CD14-positive monocyte (primary cell): ENCODE data around the gene RAB27B. TPM values are rescaled to one million over a fixed set of nuclear protein-coding genes. Genes with fewer than 3 reads are reported as not detected.

Experiments used
- DNase-seq, 3 donors: peaks; one replicate each; pipeline ENCODE4 v3.0.0-alpha.2; 2011 to 2022
- H2AFZ ChIP-seq: 2 replicates; pipeline ENCODE4 v1.6.0; 2012; ENCODE audit warnings: mild to moderate bottlenecking, low read depth, low read length, inconsistent platforms; ENCODE audit not compliant: insufficient read depth, poor library complexity, severe bottlenecking
- H3K27ac ChIP-seq, 2 donors: 1 replicate in 1 of 2; 2 replicates in 1 of 2; pipeline ENCODE4 v1.5.1; 2012 to 2013; ENCODE audit warnings: low read length in 2 of 2, control low read depth in 1 of 2, inconsistent platforms in 1 of 2, low read depth in 1 of 2, mild to moderate bottlenecking in 1 of 2
- H3K27me3 ChIP-seq, 2 donors: one replicate each; pipeline versions ENCODE4 v1.6.0 to v1.6.1; 2011 to 2013; ENCODE audit warnings: low read length in 2 of 2; ENCODE audit not compliant: control insufficient read depth in 2 of 2, insufficient read depth in 2 of 2
- H3K36me3 ChIP-seq, 2 donors: replicated peaks in 1 of 2; 1 replicate in 1 of 2; 2 replicates in 1 of 2; pipeline versions ENCODE4 v1.5.1 to v1.6.1; 2012 to 2013; ENCODE audit warnings: low read length in 2 of 2, control low read depth in 1 of 2, inconsistent platforms in 1 of 2, mild to moderate bottlenecking in 1 of 2; ENCODE audit not compliant: insufficient read depth in 2 of 2, control insufficient read depth in 1 of 2
- H3K4me1 ChIP-seq, 2 donors: 1 replicate in 1 of 2; 2 replicates in 1 of 2; pipeline versions ENCODE4 v1.5.1 to v1.6.1; 2012 to 2013; ENCODE audit warnings: low read length in 2 of 2, control low read depth in 1 of 2, inconsistent platforms in 1 of 2, mild to moderate bottlenecking in 1 of 2, moderate library complexity in 1 of 2; ENCODE audit not compliant: insufficient read depth in 2 of 2, control insufficient read depth in 1 of 2
- H3K4me2 ChIP-seq: replicated peaks from 2 replicates; pipeline ENCODE3; 2012; ENCODE audit warnings: low read length, moderate library complexity, mild to moderate bottlenecking; ENCODE audit not compliant: poor library complexity, severe bottlenecking; ENCODE audit errors: extremely low read depth
- H3K4me3 ChIP-seq, 3 experiments: fragments of 200-600 bp in 1 of 3; sonication (generic) in 1 of 3; replicated peaks in 1 of 3; 1 replicate in 2 of 3; 2 replicates in 1 of 3; pipeline ENCODE4 v1.5.1; 2011 to 2013; ENCODE audit warnings: low read length in 3 of 3, mild to moderate bottlenecking in 3 of 3, control low read depth in 2 of 3, low read depth in 2 of 3, inconsistent platforms in 1 of 3, moderate library complexity in 1 of 3
- H3K79me2 ChIP-seq: 2 replicates; pipeline ENCODE4 v1.6.0; 2012; ENCODE audit warnings: mild to moderate bottlenecking, control low read depth, inconsistent platforms, low read length, moderate library complexity; ENCODE audit not compliant: insufficient read depth
- H3K9ac ChIP-seq: 2 replicates; pipeline ENCODE4 v1.6.0; 2017; ENCODE audit warnings: low read length, mild to moderate bottlenecking; ENCODE audit not compliant: insufficient read depth, poor library complexity, severe bottlenecking
- H3K9me3 ChIP-seq, 2 donors: replicated peaks in 1 of 2; 1 replicate in 1 of 2; 2 replicates in 1 of 2; pipeline versions ENCODE4 v1.5.1 to v1.6.1; 2012 to 2013; ENCODE audit warnings: low read length in 2 of 2, control low read depth in 1 of 2; ENCODE audit not compliant: control insufficient read depth in 1 of 2, insufficient read depth in 1 of 2
- H4K20me1 ChIP-seq: 2 replicates; pipeline ENCODE4 v1.6.0; 2012; ENCODE audit warnings: mild to moderate bottlenecking, low read length, control low read depth, moderate library complexity; ENCODE audit not compliant: insufficient read depth
- H3K27ac Mint-ChIP-seq, 7 donors: one replicate each; pipeline ENCODE4 v1.8.0; 2020; ENCODE audit warnings: mild to moderate bottlenecking in 7 of 7, mixed read lengths in 7 of 7, moderate library complexity in 6 of 7, inconsistent platforms in 2 of 7
- H3K27me3 Mint-ChIP-seq, 3 donors: one replicate each; pipeline ENCODE4 v1.8.0; 2021 to 2022; ENCODE audit warnings: low read depth in 3 of 3, mild to moderate bottlenecking in 3 of 3, mixed read lengths in 3 of 3, moderate library complexity in 3 of 3, inconsistent platforms in 1 of 3
- H3K36me3 Mint-ChIP-seq, 2 donors: one replicate each; pipeline ENCODE4 v1.8.0; 2020; ENCODE audit warnings: mixed read lengths in 2 of 2, inconsistent platforms in 1 of 2, mild to moderate bottlenecking in 1 of 2
- H3K4me1 Mint-ChIP-seq: one replicate; pipeline ENCODE4 v1.8.0; 2020; ENCODE audit warnings: mild to moderate bottlenecking, mixed read lengths
- H3K4me3 Mint-ChIP-seq, 2 donors: one replicate each; pipeline ENCODE4 v1.8.0; 2020; ENCODE audit warnings: mild to moderate bottlenecking in 2 of 2, mixed read lengths in 2 of 2, moderate library complexity in 1 of 2
- H3K9me3 Mint-ChIP-seq, 7 donors: one replicate each; pipeline ENCODE4 v1.8.0; 2020 to 2022; ENCODE audit warnings: mixed read lengths in 7 of 7, mild to moderate bottlenecking in 6 of 7, moderate library complexity in 6 of 7, inconsistent platforms in 2 of 7
- CTCF ChIP-seq: fragments of 200-600 bp; IDR thresholded peaks from one replicate; pipeline ENCODE4 v1.8.0; 2022; ENCODE audit warnings: antibody characterized with exemption, mild to moderate bottlenecking
- WGBS: methylation state at CpG from one replicate; pipeline ENCODE4 v1.1.5; 2013; ENCODE audit warnings: missing lambda C conversion rate; ENCODE audit not compliant: insufficient coverage; 5-methylcytosine and 5-hydroxymethylcytosine counted together
- intact Hi-C, 2 donors: fragments of 100-400 bp; cut with micrococcal nuclease; formaldehyde crosslinking; loops; one replicate each; pipeline versions ENCODE4 v1.15.0 to v1.15.1; 2023
- polyA plus RNA-seq, 3 donors: library from polyadenylated mRNA; depleted of rRNA in 1 of 3; unstranded in 2 of 3; stranded (reverse) in 1 of 3; fragments of 300-500 nt in 2 of 3; fragments of >200 nt in 1 of 3; fragmentation: Illumina TruSeq in 2 of 3; gene quantifications; 1 replicate in 2 of 3; 2 replicates in 1 of 3; pipeline ENCODE4 v1.2.3, GENCODE V29; 2012 to 2021

The RAB27B gene
- polyA plus RNA-seq, 3 donors: 0.11 to 0.13 TPM; not detected in 1

- Histone ChIP-seq H3K9ac (no peak overlapping the region), H4K20me1 (no peaks in the 10 kb centered on the region), H3K4me1 (peaks cover 2 to 3% of the 10 kb centered on the region in 2 donors), H3K9me3 (no peaks in the 10 kb centered on the region), H2AFZ (no peak overlapping the region), H3K79me2 (no peaks in the 10 kb centered on the region), H3K4me3 (no peak overlapping the region), H3K4me2 (no peak overlapping the region), H3K36me3 (no peaks in the 10 kb centered on the region), H3K27ac (no peak overlapping the region), H3K27me3 (peaks cover 0 to under 1% of the 10 kb centered on the region in 2 donors)
- WGBS: 92% methylated on average over 3 of the region's 6 CpGs
- TF ChIP-seq CTCF: no peak
- Mint-ChIP-seq H3K27ac (no peak overlapping the region), H3K36me3 (no peaks in the 10 kb centered on the region), H3K27me3 (peaks cover 6 to 9% (median 9%) of the 10 kb centered on the region in 3 donors), H3K4me1 (peaks cover 11% of the 10 kb centered on the region), H3K4me3 (no peak overlapping the region), H3K9me3 (peaks cover 0 to 4% (median 0%) of the 10 kb centered on the region in 7 donors)
- intact Hi-C loops: no loop called here
- DNase-seq: no peak
Observed at GRCh38 chr18:54822872-54823845, 5.1 kb upstream of the RAB27B start.

- TF ChIP-seq CTCF: no peak
- Mint-ChIP-seq H3K27me3 (peaks cover 9 to 20% (median 11%) of the 10 kb centered on the region in 3 donors), H3K36me3 (no peaks in the 10 kb centered on the region), H3K9me3 (peaks cover 0 to 4% (median 0%) of the 10 kb centered on the region in 7 donors), H3K4me1 (peaks cover 20% of the 10 kb centered on the region), H3K4me3 (no peak overlapping the region), H3K27ac (no peak overlapping the region)
- no peak overlapping the region for H3K27ac ChIP-seq
- intact Hi-C loops: no loop called here
- no peaks in the 10 kb centered on the region for H3K36me3 ChIP-seq
- peaks cover 10% of the 10 kb centered on the region in 2 donors for H3K4me1 ChIP-seq
- H2AFZ ChIP-seq: no peak overlapping the region
- no peak overlapping the region for H3K4me2 ChIP-seq
- no peaks in the 10 kb centered on the region for H3K9me3 ChIP-seq
- H3K9ac ChIP-seq: no peak overlapping the region
- peaks cover 0 to 9% of the 10 kb centered on the region in 2 donors for H3K27me3 ChIP-seq
- no peaks in the 10 kb centered on the region for H3K79me2 ChIP-seq
- WGBS: no CpG with 5 or more reads among the region's 1 CpG
- H4K20me1 ChIP-seq: no peaks in the 10 kb centered on the region
- H3K4me3 ChIP-seq: no peak overlapping the region
- no peak for DNase-seq
Observed at GRCh38 chr18:54824761-54825160, 3.5 kb upstream of the RAB27B start.
